ENCODE measurements around the gene SPTA1.

Gene SPTA1

DNA sequence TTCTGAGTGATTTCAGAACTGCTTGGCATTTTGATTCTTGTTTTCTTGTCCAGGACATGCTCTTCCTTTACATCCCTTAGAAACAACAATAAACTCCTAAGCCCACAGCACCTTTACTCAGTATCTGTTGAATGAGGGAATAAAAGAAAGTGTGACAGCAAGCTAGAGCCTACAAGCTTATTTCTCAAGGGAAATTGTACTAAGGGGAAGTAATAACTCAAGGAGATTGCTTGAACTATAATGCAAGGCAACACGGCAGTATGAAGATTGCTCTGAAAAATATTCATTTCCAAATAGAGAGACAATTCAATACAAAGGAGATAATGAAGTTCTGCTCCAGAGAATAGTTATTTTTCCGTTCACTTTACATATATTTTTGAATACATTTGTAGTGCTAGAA is 122.7 kb downstream of the SPTA1 start:
- no peak for DNase-seq

Measured in NCI-H446 treated with DMSO at 0.1 percent for 48 hours (cell line).